HepG2 (cell line): ENCODE measurements around the gene PTH2. TPM values are rescaled to one million over a fixed set of nuclear protein-coding genes. Genes with fewer than 3 reads are reported as not detected.
A peak's percentile ranks its signal among the peaks of the same experiment; 100 is the strongest.

ENCODE experiments used
- ATF7 ChIP-seq, 2 experiments: fragments of 450-650 bp in 1 of 2; sonication (generic) in 1 of 2; formaldehyde crosslinking in 1 of 2; IDR thresholded peaks; 2 replicates each; pipeline versions ENCODE4 v1.4.0 to v1.6.1; 2016 to 2020; ENCODE audit warnings: antibody characterized with exemption in 1 of 2, mild to moderate bottlenecking in 1 of 2, missing genetic modification reagents in 1 of 2
- DMTF1 ChIP-seq: sonication (generic); formaldehyde crosslinking; IDR thresholded peaks from 2 replicates; pipeline ENCODE4 v1.4.0; 2020; ENCODE audit warnings: mild to moderate bottlenecking, missing genetic modification reagents
- E2F2 ChIP-seq: sonication (generic); formaldehyde crosslinking; IDR thresholded peaks from 2 replicates; pipeline ENCODE4 v1.4.0; 2020; ENCODE audit warnings: missing genetic modification reagents, borderline replicate concordance
- ERF ChIP-seq: IDR thresholded peaks from 2 replicates; pipeline ENCODE4 v1.6.1; 2018; ENCODE audit warnings: missing biosample characterization, missing genetic modification reagents
- ETV5 ChIP-seq: IDR thresholded peaks from 2 replicates; pipeline ENCODE4 v1.6.1; 2018; ENCODE audit warnings: missing biosample characterization, missing genetic modification reagents, inconsistent platforms, borderline replicate concordance
- GATAD1 ChIP-seq: IDR thresholded peaks from 2 replicates; pipeline ENCODE4 v1.6.1; 2016; ENCODE audit warnings: missing genetic modification reagents, missing compliant biosample characterization
- JUNB ChIP-seq: sonication (generic); formaldehyde crosslinking; IDR thresholded peaks from 2 replicates; pipeline ENCODE4 v1.8.0; 2022; ENCODE audit warnings: missing genetic modification reagents, mild to moderate bottlenecking, borderline replicate concordance
- KDM5B ChIP-seq: sonication (generic); formaldehyde crosslinking; IDR thresholded peaks from 2 replicates; pipeline ENCODE4 v1.4.0; 2020; ENCODE audit warnings: missing genetic modification reagents, mild to moderate bottlenecking, borderline replicate concordance
- MXD4 ChIP-seq: IDR thresholded peaks from 2 replicates; pipeline ENCODE4 v1.6.1; 2016; ENCODE audit warnings: mild to moderate bottlenecking, missing biosample characterization, missing genetic modification reagents
- MZF1 ChIP-seq: sonication (generic); formaldehyde crosslinking; IDR thresholded peaks from 2 replicates; pipeline ENCODE4 v1.8.1; 2023; ENCODE audit warnings: mild to moderate bottlenecking, missing genetic modification reagents, borderline replicate concordance
- NR2C2 ChIP-seq: sonication (generic); formaldehyde crosslinking; IDR thresholded peaks from 2 replicates; pipeline ENCODE4 v1.4.0; 2020; ENCODE audit warnings: missing genetic modification reagents, mild to moderate bottlenecking, moderate library complexity, borderline replicate concordance
- PHF21A ChIP-seq: sonication (generic); formaldehyde crosslinking; IDR thresholded peaks from 2 replicates; pipeline ENCODE4 v1.5.0; 2020; ENCODE audit warnings: mild to moderate bottlenecking, missing genetic modification reagents
- SMARCC2 ChIP-seq: fragments of 450-650 bp; IDR thresholded peaks from 2 replicates; pipeline ENCODE4 v1.6.1; 2017; ENCODE audit warnings: antibody characterized with exemption, mild to moderate bottlenecking
- SP4 ChIP-seq: sonication (generic); formaldehyde crosslinking; IDR thresholded peaks from 2 replicates; pipeline ENCODE4 v1.8.1; 2023; ENCODE audit warnings: mild to moderate bottlenecking, missing genetic modification reagents
- SP5 ChIP-seq: IDR thresholded peaks from 2 replicates; pipeline ENCODE4 v1.6.1; 2016; ENCODE audit warnings: low read depth, borderline replicate concordance
- TARDBP ChIP-seq: sonication (generic); formaldehyde crosslinking; IDR thresholded peaks from 2 replicates; pipeline ENCODE4 v1.8.0; 2022; ENCODE audit warnings: mild to moderate bottlenecking, missing genetic modification reagents
- U2AF1 ChIP-seq: fragments of 200-400 bp; formaldehyde crosslinking; optimal IDR thresholded peaks from 2 replicates; pipeline ENCODE3; 2017; ENCODE audit warnings: mild to moderate bottlenecking, low read depth, low read length
- ZFP1 ChIP-seq: IDR thresholded peaks from 2 replicates; pipeline ENCODE4 v1.6.1; 2016
- ZNF256 ChIP-seq: sonication (generic); formaldehyde crosslinking; conservative IDR thresholded peaks from 2 replicates; pipeline ENCODE4 v1.4.0; 2020; ENCODE audit warnings: missing genetic modification reagents
- ZNF367 ChIP-seq: sonication (generic); formaldehyde crosslinking; IDR thresholded peaks from 2 replicates; pipeline ENCODE4 v1.4.0; 2020; ENCODE audit warnings: missing genetic modification reagents, borderline replicate concordance
- ZNF549 ChIP-seq: sonication (generic); formaldehyde crosslinking; IDR thresholded peaks from 2 replicates; pipeline ENCODE4 v1.5.0; 2020; ENCODE audit warnings: missing genetic modification reagents
- ZNF597 ChIP-seq: sonication (generic); formaldehyde crosslinking; IDR thresholded peaks from 2 replicates; pipeline ENCODE4 v1.5.0; 2020; ENCODE audit warnings: missing genetic modification reagents
- ZSCAN22 ChIP-seq: sonication (generic); formaldehyde crosslinking; IDR thresholded peaks from 2 replicates; pipeline ENCODE4 v1.4.0; 2020; ENCODE audit warnings: mild to moderate bottlenecking, missing genetic modification reagents
- polyA plus RNA-seq, 8 experiments: library from polyadenylated mRNA; depleted of rRNA in 3 of 8; stranded (reverse) in 7 of 8; unstranded in 1 of 8; fragments of >200 nt; fragmentation: Illumina TruSeq in 4 of 8; extraction: Trizol in 4 of 8; gene quantifications; 2 replicates each; pipeline versions ENCODE4 v1.2.1 to v1.2.3, GENCODE V29; 2011 to 2016; ENCODE audit warnings: low read depth in 4 of 8, missing spikeins in 1 of 8, mixed read lengths in 1 of 8; ENCODE audit not compliant: insufficient read depth in 1 of 8
- total RNA-seq, 5 experiments: library from RNA; depleted of rRNA; stranded (reverse); fragments of >200 nt; fragmentation: Illumina TruSeq; extraction: Trizol; gene quantifications; 2 replicates each; pipeline ENCODE4 v1.2.3, GENCODE V29; 2016; ENCODE audit warnings: low read depth in 1 of 5
- TF ChIP-seq, protein P1 (sequence below): sonication (generic); formaldehyde crosslinking; IDR thresholded peaks from 2 replicates; pipeline ENCODE4 v1.4.0; 2020; ENCODE audit warnings: mild to moderate bottlenecking, missing genetic modification reagents, borderline replicate concordance

The PTH2 gene
- total and polyA plus RNA-seq, 2 of the 13 experiments (the other 11 are each of a cell fraction or from before 2014, with no cell fraction given), result not detected

DNA sequence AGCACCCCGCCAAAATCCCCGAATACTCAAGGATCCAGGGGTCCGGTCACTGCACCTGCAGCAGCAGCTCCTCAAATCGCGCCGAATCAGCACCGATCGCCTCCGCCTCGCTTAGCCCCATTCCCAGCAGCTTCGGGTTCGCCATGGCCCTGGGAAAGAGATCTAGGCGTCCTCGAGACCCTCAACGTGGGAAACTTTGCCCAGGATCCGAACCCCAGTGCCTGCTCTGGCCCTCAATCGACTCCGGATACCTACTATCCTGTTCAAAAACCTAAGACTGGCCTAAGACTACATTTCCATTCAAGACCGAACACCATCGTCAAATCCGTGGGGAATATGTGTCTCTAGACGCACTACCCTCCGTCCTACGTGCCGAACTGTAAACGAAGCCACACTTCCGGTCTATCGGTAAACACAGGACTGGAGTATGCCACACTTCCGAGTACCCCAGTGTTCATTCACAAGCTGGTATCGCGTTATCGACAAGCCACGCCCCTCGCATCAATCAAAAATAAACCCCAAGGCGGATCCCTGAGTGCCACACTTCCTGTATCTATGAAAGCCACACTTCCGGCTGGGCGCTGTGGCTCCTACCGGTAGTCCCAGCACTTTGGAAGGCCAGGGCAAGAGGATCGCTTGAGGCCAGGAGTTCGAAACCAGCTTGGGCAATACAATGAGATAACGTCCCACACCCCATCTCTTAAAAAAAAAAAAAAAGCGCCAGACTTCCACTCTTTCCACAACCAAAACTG lies 28.4 kb upstream of the PTH2 start, which contains the start of gene PIH1D1 (continued):
- TF ChIP-seq, protein P1, sequence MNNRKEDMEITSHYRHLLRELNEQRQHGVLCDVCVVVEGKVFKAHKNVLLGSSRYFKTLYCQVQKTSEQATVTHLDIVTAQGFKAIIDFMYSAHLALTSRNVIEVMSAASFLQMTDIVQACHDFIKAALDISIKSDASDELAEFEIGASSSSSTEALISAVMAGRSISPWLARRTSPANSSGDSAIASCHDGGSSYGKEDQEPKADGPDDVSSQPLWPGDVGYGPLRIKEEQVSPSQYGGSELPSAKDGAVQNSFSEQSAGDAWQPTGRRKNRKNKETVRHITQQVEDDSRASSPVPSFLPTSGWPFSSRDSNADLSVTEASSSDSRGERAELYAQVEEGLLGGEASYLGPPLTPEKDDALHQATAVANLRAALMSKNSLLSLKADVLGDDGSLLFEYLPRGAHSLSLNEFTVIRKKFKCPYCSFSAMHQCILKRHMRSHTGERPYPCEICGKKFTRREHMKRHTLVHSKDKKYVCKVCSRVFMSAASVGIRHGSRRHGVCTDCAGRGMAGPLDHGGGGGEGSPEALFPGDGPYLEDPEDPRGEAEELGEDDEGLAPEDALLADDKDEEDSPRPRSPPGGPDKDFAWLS (CRISPR knock-in tag), result no peak
- TF ChIP-seq DMTF1 (CRISPR knock-in tag) (no peak), SMARCC2 (no peak), NR2C2 (peak; percentile 64; the same call in 1 of the 2 replicates), ETV5 (CRISPR knock-in tag) (peak; percentile 91), PHF21A (CRISPR knock-in tag) (0 out of 2 replicates have a peak, but pooled peaks have one; percentile 35), SP4 (CRISPR knock-in tag) (peak; percentile 78), GATAD1 (CRISPR knock-in tag) (peak; percentile 90), ZSCAN22 (no peak), TARDBP (CRISPR knock-in tag) (peak; percentile 85), KDM5B (CRISPR knock-in tag) (peak; percentile 75; the same call in 1 of the 2 replicates), JUNB (CRISPR knock-in tag) (no peak), ZNF549 (CRISPR knock-in tag) (no peak), ZNF367 (CRISPR knock-in tag) (no peak), ERF (CRISPR knock-in tag) (peak; percentile 68; the same call in 1 of the 2 replicates), U2AF1 (no peak), ZFP1 (CRISPR knock-in tag) (no peak), ZNF256 (CRISPR knock-in tag) (no peak), SP5 (CRISPR knock-in tag) (0 out of 2 replicates have a peak, but pooled peaks have one; percentile 31), E2F2 (CRISPR knock-in tag) (no peak), ZNF597 (CRISPR knock-in tag) (no peak), ATF7 (IDR thresholded peaks at IDR 0.05) (no peak), ATF7 (CRISPR knock-in tag; IDR thresholded peaks at IDR 0.05) (no peak), MZF1 (no peak), MXD4 (CRISPR knock-in tag) (0 out of 2 replicates have a peak, but pooled peaks have one; percentile 26)
